H1 (cell line): ENCODE data around the gene IL17RD. TPM values are rescaled to one million over a fixed set of nuclear protein-coding genes. Genes with fewer than 3 reads are reported as not detected.

Experiments used
- BACH1 ChIP-seq: IDR thresholded peaks from 2 replicates; pipeline ENCODE4 v1.6.1; 2012; ENCODE audit warnings: low read length, improper control_type of control experiment
- CBX5 ChIP-seq: fragments of 300-800, 300-1000 bp; sonication (generic); IDR thresholded peaks from 2 replicates; pipeline ENCODE4 v1.7.1; 2016; ENCODE audit warnings: antibody characterized with exemption, low read length, low read depth
- HDAC2 ChIP-seq, 2 experiments: fragments of 300-600 bp in 1 of 2; sonication (generic) in 1 of 2; IDR thresholded peaks; 2 replicates each; pipeline ENCODE4 v1.6.1; 2011 to 2012; ENCODE audit warnings: low read depth in 2 of 2, low read length in 2 of 2, mild to moderate bottlenecking in 2 of 2, moderate library complexity in 2 of 2, borderline replicate concordance in 1 of 2, inconsistent platforms in 1 of 2
- NRF1 ChIP-seq: IDR thresholded peaks from 2 replicates; pipeline ENCODE4 v1.6.1; 2011; ENCODE audit warnings: mild to moderate bottlenecking, low read depth, low read length, improper control_type of control experiment
- POLR2A ChIP-seq, 2 experiments: IDR thresholded peaks; 1 replicate in 1 of 2; 2 replicates in 1 of 2; pipeline ENCODE4 v1.6.1; 2011; ENCODE audit warnings: low read depth in 2 of 2, low read length in 2 of 2, mild to moderate bottlenecking in 2 of 2; ENCODE audit errors: control extremely low read depth in 1 of 2
- POLR2AphosphoS5 ChIP-seq: IDR thresholded peaks from 2 replicates; pipeline ENCODE4 v1.6.1; 2011; ENCODE audit warnings: low read depth, low read length
- RNF2 ChIP-seq: fragments of 200-900, 300-1000 bp; sonication (generic); IDR thresholded peaks from 2 replicates; pipeline ENCODE4 v1.7.1; 2016; ENCODE audit warnings: borderline replicate concordance, low read depth, mild to moderate bottlenecking, antibody characterized with exemption, low read length; ENCODE audit not compliant: poor library complexity, severe bottlenecking; ENCODE audit errors: missing control alignments
- polyA plus RNA-seq, 7 experiments: library from polyadenylated mRNA; depleted of rRNA in 3 of 7; stranded (reverse) in 5 of 7; unstranded in 2 of 7; fragments of >200 nt in 5 of 7; fragments of 200-250 nt in 2 of 7; gene quantifications; 1 replicate in 5 of 7; 2 replicates in 1 of 7; 4 replicates in 1 of 7; pipeline versions ENCODE4 v1.2.1 to v1.2.3, GENCODE V29; 2011 to 2013; ENCODE audit warnings: missing spikeins in 2 of 7, mixed read lengths in 2 of 7
- total RNA-seq: library from RNA; stranded (reverse); fragmentation: NEBNext Ultra II Directional; extraction: Animal tissue kit (Norgen Biotek cat#: 25700); gene quantifications from 2 replicates; pipeline ENCODE4 v1.2.1, GENCODE V29; 2021

The IL17RD gene
- total and polyA plus RNA-seq, 2 of the 8 experiments (the other 6 are each of a cell fraction or from before 2014, with no cell fraction given): 10.9 to 48.9 TPM

GRCh38 chr3:57169108-57169507 lies 4.0 kb upstream of the IL17RD start (continued):
- TF ChIP-seq HDAC2 (IDR thresholded peaks at IDR 0.05; ENCODE audit: borderline replicate concordance in 1 of 2, low read depth in 2 of 2, low read length in 2 of 2) (no peak), NRF1 (no peak), RNF2 (no peak), CBX5 (no peak), BACH1 (no peak), POLR2A (IDR thresholded peaks at IDR 0.05; ENCODE audit: control extremely low read depth in 1 of 2, low read depth in 2 of 2, low read length in 2 of 2) (no peak), POLR2AphosphoS5 (no peak)
